Right lobe of liver (tissue), 6 donors: Measurements from ENCODE around the gene HSCB. TPM values are rescaled to one million over a fixed set of nuclear protein-coding genes. Genes with fewer than 3 reads are reported as not detected.

Experiments used
- ATAC-seq, 4 donors: fragments of 200-7000 bp; cut with Tn5 transposase; one replicate each; pipeline ENCODE4 v1.9.1; 2020; ENCODE audit warnings: mild to moderate bottlenecking in 4 of 4, moderate library complexity in 4 of 4
- DNase-seq, 3 donors: peaks; one replicate each; pipeline ENCODE4 v3.0.0-alpha.2; 2020
- H3K27ac ChIP-seq, 3 donors: fragments of 200-600 bp; one replicate each; pipeline ENCODE4 v1.8.0; 2022
- H3K27me3 ChIP-seq, 2 donors: fragments of 200-600 bp; one replicate each; pipeline ENCODE4 v1.8.0; 2022
- H3K36me3 ChIP-seq, 4 donors: fragments of 200-600 bp; sonication (generic) in 1 of 4; one replicate each; pipeline versions ENCODE4 v1.5.1 to v1.8.0; 2017 to 2022; ENCODE audit warnings: control low read depth in 1 of 4
- H3K4me1 ChIP-seq, 4 donors: fragments of 200-600 bp; sonication (generic) in 1 of 4; one replicate each; pipeline versions ENCODE4 v1.5.1 to v1.8.0; 2017 to 2022; ENCODE audit warnings: control low read depth in 1 of 4
- H3K4me3 ChIP-seq, 3 donors: fragments of 200-600 bp; one replicate each; pipeline ENCODE4 v1.8.0; 2022
- H3K9me3 ChIP-seq, 4 donors: fragments of 200-600 bp; sonication (generic) in 1 of 4; one replicate each; pipeline versions ENCODE4 v1.5.1 to v1.8.0; 2017 to 2022; ENCODE audit warnings: control low read depth in 1 of 4
- POLR2A ChIP-seq: fragments of 450-650 bp; IDR thresholded peaks from one replicate; pipeline ENCODE4 v1.6.1; 2017; ENCODE audit warnings: antibody characterized with exemption, mild to moderate bottlenecking
- WGBS: methylation state at CpG from one replicate; pipeline ENCODE4 v1.1.6; 2018; ENCODE audit warnings: low coverage, low lambda C conversion rate; ENCODE audit not compliant: insufficient coverage; ENCODE audit errors: missing lambda C conversion rate; 5-methylcytosine and 5-hydroxymethylcytosine counted together
- intact Hi-C, 2 donors: fragments of 100-400 bp; cut with DNase I; formaldehyde crosslinking; loops; one replicate each; pipeline versions ENCODE4 v1.11.2 to v1.14.1; 2022
- total RNA-seq, 6 experiments: library from RNA; depleted of rRNA in 2 of 6; stranded (reverse); fragments of >200 nt in 2 of 6; fragmentation: NEBNext Ultra II Directional in 3 of 6; extraction: Animal tissue kit (Norgen Biotek cat#: 25700) in 3 of 6; gene quantifications; one replicate each; pipeline versions ENCODE4 v1.1.0 to v1.2.4, GENCODE V29; 2016 to 2023
- TF ChIP-seq, protein P1 (sequence below), 4 donors: fragments of 200-600 bp in 3 of 4; fragments of 450-650 bp in 1 of 4; IDR thresholded peaks; one replicate each; pipeline versions ENCODE4 v1.5.1 to v1.8.0; 2016 to 2022; ENCODE audit warnings: antibody characterized with exemption in 4 of 4, mild to moderate bottlenecking in 2 of 4
- donor health status: DM: no; HTN: yes; CAD: no.
- donor health status: DM: no; HTN: no; CAD: no.
- donor health status: DM: no; HTN: no; CAD: no.
- donor health status: DM: no; HTN: yes; CAD: no.
- donor health status: DM: no; HTN: yes; CAD: no.

HSCB gene
- total RNA-seq, 6 experiments from 2014 or later, result 11.6 to 29.0 (median 13.4) TPM

- WGBS, result 0% methylated on average over 12 of the region's 92 CpGs
- peaks cover 0 to 3% (median under 1%) of the 10 kb centered on the region in 4 donors for H3K36me3 ChIP-seq
- intact Hi-C loops, result no loop called here
- ATAC-seq (peak; percentile 90 to 97 (median 94)), DNase-seq (peak; percentile 98)
- no peaks in the 10 kb centered on the region for H3K9me3 ChIP-seq
- H3K27me3 ChIP-seq, result no peaks in the 10 kb centered on the region
- peaks cover 0 to 20% (median 0%) of the 10 kb centered on the region in 4 donors for H3K4me1 ChIP-seq
- H3K4me3 ChIP-seq, result peak within 1 kb of the TSS; percentile 57 to 74 (median 63)
- peak within 1 kb of the TSS; percentile 99 to 100 (median 100) for H3K27ac ChIP-seq
- TF ChIP-seq POLR2A, result peak; percentile 82
- TF ChIP-seq, protein P1, sequence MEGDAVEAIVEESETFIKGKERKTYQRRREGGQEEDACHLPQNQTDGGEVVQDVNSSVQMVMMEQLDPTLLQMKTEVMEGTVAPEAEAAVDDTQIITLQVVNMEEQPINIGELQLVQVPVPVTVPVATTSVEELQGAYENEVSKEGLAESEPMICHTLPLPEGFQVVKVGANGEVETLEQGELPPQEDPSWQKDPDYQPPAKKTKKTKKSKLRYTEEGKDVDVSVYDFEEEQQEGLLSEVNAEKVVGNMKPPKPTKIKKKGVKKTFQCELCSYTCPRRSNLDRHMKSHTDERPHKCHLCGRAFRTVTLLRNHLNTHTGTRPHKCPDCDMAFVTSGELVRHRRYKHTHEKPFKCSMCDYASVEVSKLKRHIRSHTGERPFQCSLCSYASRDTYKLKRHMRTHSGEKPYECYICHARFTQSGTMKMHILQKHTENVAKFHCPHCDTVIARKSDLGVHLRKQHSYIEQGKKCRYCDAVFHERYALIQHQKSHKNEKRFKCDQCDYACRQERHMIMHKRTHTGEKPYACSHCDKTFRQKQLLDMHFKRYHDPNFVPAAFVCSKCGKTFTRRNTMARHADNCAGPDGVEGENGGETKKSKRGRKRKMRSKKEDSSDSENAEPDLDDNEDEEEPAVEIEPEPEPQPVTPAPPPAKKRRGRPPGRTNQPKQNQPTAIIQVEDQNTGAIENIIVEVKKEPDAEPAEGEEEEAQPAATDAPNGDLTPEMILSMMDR (IDR thresholded peaks at IDR 0.05), result peak in 3 of 4 donors; percentile 8 to 54 (median 52)
Measured at GRCh38 chr22:28772633-28773460, 31.0 kb downstream of the HSCB start, which contains the start of gene CCDC117. TSS of gene CCDC117 (plus strand) at chr22:28772695. CDS start at chr22:28772850, 155 bp downstream.

DNA sequence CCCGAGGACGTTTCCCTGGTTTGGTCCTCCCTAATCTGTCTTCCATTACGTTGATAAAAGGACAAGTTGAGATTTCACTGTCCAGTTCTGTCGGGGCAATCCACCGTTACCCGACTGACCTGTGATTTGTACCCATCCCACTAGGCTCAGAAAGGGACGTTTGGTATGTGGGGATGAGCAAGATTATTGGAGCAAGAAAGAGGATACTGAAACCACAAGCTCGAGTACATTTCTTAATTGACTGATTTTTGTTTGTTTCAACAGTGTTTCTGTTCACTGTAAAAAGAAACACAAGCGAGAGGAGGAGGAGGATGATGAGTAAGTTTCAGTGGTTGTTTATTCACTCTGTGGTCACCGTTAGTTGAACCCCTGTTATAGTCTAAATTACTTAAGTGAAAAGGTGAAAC is 31.6 kb downstream of the HSCB start:
- peak overlapping the region; percentile 99 to 100 (median 100) for H3K27ac ChIP-seq
- intact Hi-C loops, result no loop called here
- H3K36me3 ChIP-seq, result peaks cover 0 to 6% (median 2%) of the 10 kb centered on the region in 4 donors
- peak overlapping the region; percentile 57 to 74 (median 63) for H3K4me3 ChIP-seq
- no peak for DNase-seq
- no peak for TF ChIP-seq POLR2A
- TF ChIP-seq, protein P1 (IDR thresholded peaks at IDR 0.05), result no peak
- peak; percentile 22 to 32 (median 27) for ATAC-seq
- WGBS, result 0% methylated on average over 10 of the region's 10 CpGs
- H3K27me3 ChIP-seq, result no peaks in the 10 kb centered on the region
- H3K9me3 ChIP-seq, result no peaks in the 10 kb centered on the region
- H3K4me1 ChIP-seq, result peaks cover 0 to 20% (median 0%) of the 10 kb centered on the region in 4 donors

- intact Hi-C loops, result no loop called here
- no peak for TF ChIP-seq POLR2A
- TF ChIP-seq, protein P1 (IDR thresholded peaks at IDR 0.05), result no peak
- H3K4me3 ChIP-seq, result peak overlapping the region in 1 of 3 donors; percentile 74
- H3K27me3 ChIP-seq, result no peaks in the 10 kb centered on the region
- DNase-seq (no peak), ATAC-seq (no peak)
- H3K36me3 ChIP-seq, result peaks cover 0 to 7% (median 3%) of the 10 kb centered on the region in 4 donors
- no peaks in the 10 kb centered on the region for H3K9me3 ChIP-seq
- 44% methylated on average over 1 of the region's 1 CpG for WGBS
- peaks cover 0 to 28% (median 0%) of the 10 kb centered on the region in 4 donors for H3K4me1 ChIP-seq
- peak overlapping the region in 1 of 3 donors; percentile 100 for H3K27ac ChIP-seq
Measured at GRCh38 chr22:28774378-28774777, 32.5 kb downstream of the HSCB start.

DNA sequence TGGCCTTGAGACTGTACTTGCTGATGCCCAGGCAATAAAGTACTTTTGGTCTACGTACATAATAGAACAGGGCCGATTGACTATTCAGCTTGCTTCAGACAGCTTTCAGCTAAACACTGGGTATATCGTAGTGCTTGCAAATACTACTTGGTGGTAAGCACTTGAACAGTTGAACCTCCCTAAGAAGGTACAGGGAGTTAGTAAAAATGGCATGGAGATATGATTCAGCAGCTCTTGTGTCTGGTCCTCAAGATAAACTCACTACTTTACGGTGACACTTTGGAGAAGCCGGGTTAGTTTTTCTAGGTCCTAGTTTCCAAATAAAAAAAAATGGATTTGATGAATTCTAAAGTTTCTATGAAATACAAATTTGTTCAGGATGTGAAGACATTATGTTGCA is 38.0 kb downstream of the HSCB start:
- Histone ChIP-seq H3K4me3 (no peak overlapping the region), H3K36me3 (peaks cover 0 to 45% (median 19%) of the 10 kb centered on the region in 4 donors), H3K4me1 (peaks cover 0 to 44% (median 14%) of the 10 kb centered on the region in 4 donors), H3K9me3 (no peaks in the 10 kb centered on the region), H3K27ac (peak overlapping the region in 1 of 3 donors; percentile 26), H3K27me3 (no peaks in the 10 kb centered on the region)
- intact Hi-C loops, result no loop called here
- no peak for DNase-seq
- ATAC-seq, result no peak
- no peak for TF ChIP-seq POLR2A
- TF ChIP-seq, protein P1 (IDR thresholded peaks at IDR 0.05), result no peak
- 81% methylated on average over 5 of the region's 5 CpGs for WGBS
